HS-5 (cell line): ENCODE data around the gene CCDC107.
"Not testable (repeated sequence)": the region's sequence is repeated elsewhere in the genome, so short reads cannot be mapped to it uniquely, and the experiment has no call there.

Experiments used
- DNase-seq: peaks from one replicate; pipeline ENCODE4 v3.0.0-alpha.2; 2012; ENCODE audit warnings: low read depth

The CCDC107 gene

GRCh38 chr9:35638751-35639150 is 19.3 kb upstream of the CCDC107 start:
- not testable (repeated sequence) for DNase-seq

GRCh38 chr9:35639225-35639624 is 18.9 kb upstream of the CCDC107 start:
- DNase-seq = not testable (repeated sequence)

GRCh38 chr9:35639631-35640030 is 18.5 kb upstream of the CCDC107 start:
- no peak for DNase-seq

GRCh38 chr9:35640431-35640830 is 17.7 kb upstream of the CCDC107 start:
- DNase-seq = not testable (repeated sequence)

GRCh38 chr9:35641478-35641877 is 16.6 kb upstream of the CCDC107 start:
- DNase-seq = not testable (repeated sequence)

GRCh38 chr9:35643046-35643445 is 15.0 kb upstream of the CCDC107 start:
- no peak for DNase-seq

GRCh38 chr9:35645736-35646135 is 12.4 kb upstream of the CCDC107 start:
- DNase-seq = not testable (repeated sequence)

- no peak for DNase-seq
Observed at GRCh38 chr9:35646153-35646532, 11.9 kb upstream of the CCDC107 start.

- DNase-seq = peak; percentile 50
Observed at GRCh38 chr9:35646533-35647265, 11.4 kb upstream of the CCDC107 start.

- no peak for DNase-seq
Observed at GRCh38 chr9:35649431-35650340, 8.4 kb upstream of the CCDC107 start.

GRCh38 chr9:35650341-35651158 is 7.5 kb upstream of the CCDC107 start, which contains the start of gene SIT1:
SIT1 (minus strand) TSS chr9:35650931; CDS start chr9:35650853, 78 bp downstream.
- DNase-seq = no peak

GRCh38 chr9:35651956-35652828 is 5.9 kb upstream of the CCDC107 start:
- peak; percentile 28 for DNase-seq

GRCh38 chr9:35652829-35653209 is 5.3 kb upstream of the CCDC107 start:
- DNase-seq = no peak

- DNase-seq = no peak
Observed at GRCh38 chr9:35653611-35654010, 4.5 kb upstream of the CCDC107 start.

GRCh38 chr9:35656348-35656747 is 1.7 kb upstream of the CCDC107 start:
- no peak for DNase-seq

- DNase-seq = no peak
Observed at GRCh38 chr9:35656831-35657545, 1.1 kb upstream of the CCDC107 start.

- peak; percentile 99 for DNase-seq
Observed at GRCh38 chr9:35657546-35658136, 451 bp upstream of the CCDC107 start, which contains the start of gene RMRP. RMRP (minus strand) TSS chr9:35658019.

GRCh38 chr9:35658968-35659220 is 802 bp downstream of the CCDC107 start:
- DNase-seq = no peak

- DNase-seq = no peak
Observed at GRCh38 chr9:35659340-35659739, 1.2 kb downstream of the CCDC107 start.

GRCh38 chr9:35660966-35661415 is 2.9 kb downstream of the CCDC107 start:
- no peak for DNase-seq
